ENCODE data around the gene GAS7. TPM values are rescaled to one million over a fixed set of nuclear protein-coding genes. Genes with fewer than 3 reads are reported as not detected.

Gene GAS7
- total RNA-seq, 1 donor from 2014 or later, result 39.8 TPM

GRCh38 chr17:9906616-9907015 lies 291.8 kb downstream of the GAS7 start:
- H3K4me3 Mint-ChIP-seq, result no peak overlapping the region
- TF ChIP-seq, protein P1, sequence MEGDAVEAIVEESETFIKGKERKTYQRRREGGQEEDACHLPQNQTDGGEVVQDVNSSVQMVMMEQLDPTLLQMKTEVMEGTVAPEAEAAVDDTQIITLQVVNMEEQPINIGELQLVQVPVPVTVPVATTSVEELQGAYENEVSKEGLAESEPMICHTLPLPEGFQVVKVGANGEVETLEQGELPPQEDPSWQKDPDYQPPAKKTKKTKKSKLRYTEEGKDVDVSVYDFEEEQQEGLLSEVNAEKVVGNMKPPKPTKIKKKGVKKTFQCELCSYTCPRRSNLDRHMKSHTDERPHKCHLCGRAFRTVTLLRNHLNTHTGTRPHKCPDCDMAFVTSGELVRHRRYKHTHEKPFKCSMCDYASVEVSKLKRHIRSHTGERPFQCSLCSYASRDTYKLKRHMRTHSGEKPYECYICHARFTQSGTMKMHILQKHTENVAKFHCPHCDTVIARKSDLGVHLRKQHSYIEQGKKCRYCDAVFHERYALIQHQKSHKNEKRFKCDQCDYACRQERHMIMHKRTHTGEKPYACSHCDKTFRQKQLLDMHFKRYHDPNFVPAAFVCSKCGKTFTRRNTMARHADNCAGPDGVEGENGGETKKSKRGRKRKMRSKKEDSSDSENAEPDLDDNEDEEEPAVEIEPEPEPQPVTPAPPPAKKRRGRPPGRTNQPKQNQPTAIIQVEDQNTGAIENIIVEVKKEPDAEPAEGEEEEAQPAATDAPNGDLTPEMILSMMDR (IDR thresholded peaks at IDR 0.05), result no peak
- ATAC-seq (ENCODE audit: low read depth) (no peak), DNase-seq (no peak)
- no peak overlapping the region for H3K27ac Mint-ChIP-seq
- H3K9me3 Mint-ChIP-seq, result no peaks in the 10 kb centered on the region
- intact Hi-C loops (cut with micrococcal nuclease), result loop anchor here (1.0 kb wide), 1 partner anchor 712 kb away; no protein-coding TSS in a partner anchor
- ChIA-PET CTCF (no interaction called here), POLR2A (no interaction called here)
- no peaks in the 10 kb centered on the region for H3K4me1 Mint-ChIP-seq
- H3K36me3 Mint-ChIP-seq (ENCODE audit: low read depth), result no peaks in the 10 kb centered on the region
- H3K27me3 Mint-ChIP-seq, result peaks cover 5% of the 10 kb centered on the region

- Mint-ChIP-seq H3K4me1 (no peaks in the 10 kb centered on the region), H3K4me3 (no peak overlapping the region), H3K27me3 (peaks cover 5% of the 10 kb centered on the region), H3K9me3 (no peaks in the 10 kb centered on the region), H3K27ac (no peak overlapping the region), H3K36me3 (ENCODE audit: low read depth) (no peaks in the 10 kb centered on the region)
- intact Hi-C loops (cut with micrococcal nuclease), result loop anchor here (1.0 kb wide), 1 partner anchor 712 kb away; no protein-coding TSS in a partner anchor
- POLR2A ChIA-PET, result no interaction called here
- TF ChIP-seq, protein P1 (IDR thresholded peaks at IDR 0.05), result no peak
- CTCF ChIA-PET, result no interaction called here
- DNase-seq (no peak), ATAC-seq (ENCODE audit: low read depth) (no peak)
Observed at GRCh38 chr17:9905902-9906301, 292.5 kb downstream of the GAS7 start.

DNA sequence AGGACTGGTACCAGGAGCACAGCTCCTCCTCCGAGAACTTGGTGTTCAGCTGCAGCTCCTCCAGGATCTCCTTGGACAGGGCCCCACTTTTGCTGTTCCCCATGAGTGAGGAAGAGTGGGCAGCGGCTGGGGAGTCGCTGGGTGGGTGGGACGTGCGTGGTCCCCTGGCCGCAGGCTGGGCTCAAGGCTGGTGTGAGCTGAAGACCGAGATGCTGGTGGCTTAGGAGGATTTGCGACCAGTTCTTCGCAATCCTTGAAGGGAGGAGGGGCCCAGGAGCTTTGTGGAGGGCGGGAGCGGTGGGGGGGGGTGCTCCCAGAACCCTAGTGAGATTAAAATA lies 293.4 kb downstream of the GAS7 start, which contains the start of gene RCVRN:
Gene RCVRN, minus strand, starts transcription at position 194 of the 338 bp plus-strand sequence. Its CDS starts 91 bp downstream, at position 103.
- H3K27me3 Mint-ChIP-seq, result peaks cover 10% of the 10 kb centered on the region
- H3K4me1 Mint-ChIP-seq, result no peaks in the 10 kb centered on the region
- DNase-seq (no peak), ATAC-seq (ENCODE audit: low read depth) (no peak)
- ChIA-PET CTCF (no interaction called here), POLR2A (no interaction called here)
- no peaks in the 10 kb centered on the region for H3K36me3 Mint-ChIP-seq (ENCODE audit: low read depth)
- no peaks in the 10 kb centered on the region for H3K9me3 Mint-ChIP-seq
- H3K4me3 Mint-ChIP-seq, result no peak within 1 kb of the TSS
- intact Hi-C loops (cut with micrococcal nuclease), result no loop called here
- TF ChIP-seq, protein P1 (IDR thresholded peaks at IDR 0.05), result no peak
- H3K27ac Mint-ChIP-seq, result no peak within 1 kb of the TSS

DNA sequence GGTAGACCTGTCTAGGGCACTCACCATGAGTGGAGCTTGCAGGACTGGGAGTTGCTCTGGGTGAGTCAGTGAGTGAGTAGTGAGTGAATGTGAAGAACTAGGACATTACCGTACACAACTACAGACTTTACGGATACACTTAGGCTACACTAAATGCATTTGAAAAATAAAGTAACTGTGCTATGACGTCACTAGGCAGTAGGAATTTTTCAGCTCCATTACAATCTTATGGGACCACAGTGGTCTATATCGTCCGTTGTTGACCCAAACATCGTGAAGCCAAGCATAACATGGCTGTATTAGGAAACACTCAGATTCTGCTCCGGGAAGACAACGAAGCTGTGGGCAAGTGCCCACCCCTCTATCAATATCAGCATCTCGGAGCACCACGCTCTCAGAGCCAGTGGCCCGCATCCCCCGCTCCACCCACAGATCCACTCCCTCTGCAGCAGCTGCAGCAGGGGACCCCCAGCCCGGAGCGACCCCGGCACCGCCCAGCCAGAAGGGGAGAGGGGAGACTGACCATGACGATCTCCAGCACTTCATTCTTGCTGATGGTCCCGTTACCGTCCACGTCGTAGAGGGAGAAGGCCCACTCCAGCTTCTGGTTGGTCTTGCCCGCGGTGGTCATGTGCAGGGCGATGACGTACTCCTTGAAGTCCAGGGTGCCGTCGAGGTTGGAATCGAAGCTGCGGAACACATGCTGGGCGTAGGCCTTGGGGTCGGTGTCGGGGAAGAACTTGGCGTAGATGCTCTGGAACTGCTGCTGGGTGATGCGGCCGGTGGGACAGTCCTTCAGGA lies 293.9 kb downstream of the GAS7 start:
- DNase-seq (no peak), ATAC-seq (ENCODE audit: low read depth) (no peak)
- no peaks in the 10 kb centered on the region for H3K9me3 Mint-ChIP-seq
- H3K4me3 Mint-ChIP-seq, result no peak overlapping the region
- ChIA-PET POLR2A (no interaction called here), CTCF (no interaction called here)
- intact Hi-C loops (cut with micrococcal nuclease), result no loop called here
- H3K27me3 Mint-ChIP-seq, result peaks cover 14% of the 10 kb centered on the region
- H3K36me3 Mint-ChIP-seq (ENCODE audit: low read depth), result no peaks in the 10 kb centered on the region
- H3K27ac Mint-ChIP-seq, result no peak overlapping the region
- TF ChIP-seq, protein P1 (IDR thresholded peaks at IDR 0.05), result no peak
- H3K4me1 Mint-ChIP-seq, result no peaks in the 10 kb centered on the region

- H3K4me1 Mint-ChIP-seq, result no peaks in the 10 kb centered on the region
- TF ChIP-seq, protein P1 (IDR thresholded peaks at IDR 0.05), result no peak
- DNase-seq, result no peak
- H3K27me3 Mint-ChIP-seq, result peaks cover 14% of the 10 kb centered on the region
- ChIA-PET POLR2A (no interaction called here), CTCF (no interaction called here)
- H3K4me3 Mint-ChIP-seq, result no peak overlapping the region
- H3K36me3 Mint-ChIP-seq (ENCODE audit: low read depth), result no peaks in the 10 kb centered on the region
- H3K27ac Mint-ChIP-seq, result no peak overlapping the region
- no peak for ATAC-seq (ENCODE audit: low read depth)
- no peaks in the 10 kb centered on the region for H3K9me3 Mint-ChIP-seq
- intact Hi-C loops (cut with micrococcal nuclease), result no loop called here
Observed at GRCh38 chr17:9902120-9902519, 296.3 kb downstream of the GAS7 start.
